ENCODE data around the gene CYP2J2.
"Not testable (repeated sequence)": the region's sequence is repeated elsewhere in the genome, so short reads cannot be mapped to it uniquely, and the experiment has no call there.

The CYP2J2 gene

GRCh38 chr1:59857679-59858354 is 68.8 kb downstream of the CYP2J2 start:
- no peak for DNase-seq

DNA sequence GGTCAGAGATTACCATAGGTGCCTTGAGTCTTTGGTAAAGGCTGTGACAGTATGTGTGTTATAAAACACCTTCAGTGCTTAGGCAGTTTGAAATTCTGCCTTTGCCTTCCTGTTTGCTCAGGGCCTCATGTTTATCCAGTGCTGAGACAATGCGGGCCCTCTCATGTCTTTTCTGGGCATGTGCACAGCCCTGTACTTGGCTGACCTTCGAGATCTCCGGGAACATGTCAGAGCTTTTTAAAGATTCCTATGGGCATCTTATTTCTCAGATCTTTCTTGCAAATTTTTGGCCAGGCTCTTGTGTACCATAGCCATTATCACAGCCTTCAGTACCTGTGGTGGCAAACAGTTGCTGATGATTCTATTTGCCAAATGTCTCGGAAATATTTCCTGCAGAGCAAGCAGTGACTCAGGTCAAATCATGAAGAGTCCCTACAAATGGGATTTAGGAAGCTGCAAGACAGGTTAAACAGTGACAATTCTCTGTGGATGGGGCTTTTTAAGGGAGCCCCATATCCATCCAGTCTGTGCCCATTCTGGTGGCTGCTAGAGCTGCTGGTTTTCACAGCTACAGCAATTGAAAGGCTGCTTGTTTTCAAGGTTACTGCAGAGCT is 69.7 kb downstream of the CYP2J2 start:
- DNase-seq = no peak

- DNase-seq = not testable (repeated sequence)
Measured at GRCh38 chr1:59855297-59855696, 71.3 kb downstream of the CYP2J2 start.

- no peak for DNase-seq
Measured at GRCh38 chr1:59852117-59852516, 74.5 kb downstream of the CYP2J2 start.

DNA sequence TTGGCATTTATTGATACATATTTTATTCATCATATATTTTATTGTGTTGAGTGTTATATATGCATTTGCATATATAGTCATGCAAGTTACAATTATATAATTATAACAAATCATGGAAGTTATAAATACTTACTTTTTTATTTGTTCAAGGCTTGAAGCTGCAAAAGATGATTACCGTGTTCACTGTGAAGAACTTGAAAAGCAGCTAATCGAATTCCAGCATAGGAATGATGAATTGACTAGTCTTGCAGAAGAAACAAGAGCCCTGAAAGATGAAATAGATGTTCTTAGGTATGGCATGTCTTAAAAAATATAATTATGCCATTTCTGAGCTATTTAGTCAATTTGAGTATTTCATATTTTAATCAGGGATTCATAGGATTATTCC is 79.7 kb downstream of the CYP2J2 start:
- no peak for DNase-seq

DNA sequence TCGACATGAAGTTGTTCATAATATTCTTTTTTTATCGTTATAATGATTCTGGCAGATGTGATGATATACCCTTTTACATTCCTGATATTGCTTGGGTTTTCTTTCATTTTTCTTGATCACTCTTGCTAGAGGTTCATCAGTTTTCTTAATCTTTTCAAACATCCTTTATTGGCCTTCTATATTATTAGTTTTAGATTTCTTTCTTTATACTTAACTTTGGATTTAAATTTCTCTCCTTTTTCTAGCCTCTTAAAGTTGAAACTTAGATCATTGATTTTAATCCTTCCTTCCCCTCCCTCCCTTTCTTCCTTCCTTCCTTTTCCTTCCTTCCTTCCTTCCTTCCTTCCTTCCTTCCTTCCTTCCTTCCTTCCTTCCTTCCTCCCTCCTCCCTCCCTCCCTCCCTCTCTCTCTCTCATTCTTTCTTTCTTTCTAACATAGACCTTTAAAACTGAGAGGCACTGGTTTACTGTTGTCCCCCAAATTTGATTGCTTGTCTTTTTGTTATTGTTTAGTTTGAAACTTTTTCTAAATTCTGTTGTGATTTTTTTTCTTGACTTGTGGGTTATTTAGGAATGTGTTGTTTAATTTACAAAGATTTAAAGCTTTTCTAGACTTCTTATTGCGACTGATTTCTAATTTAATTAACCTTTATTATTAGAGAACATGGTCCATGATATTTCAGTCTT is 80.2 kb downstream of the CYP2J2 start:
- no peak for DNase-seq

DNA sequence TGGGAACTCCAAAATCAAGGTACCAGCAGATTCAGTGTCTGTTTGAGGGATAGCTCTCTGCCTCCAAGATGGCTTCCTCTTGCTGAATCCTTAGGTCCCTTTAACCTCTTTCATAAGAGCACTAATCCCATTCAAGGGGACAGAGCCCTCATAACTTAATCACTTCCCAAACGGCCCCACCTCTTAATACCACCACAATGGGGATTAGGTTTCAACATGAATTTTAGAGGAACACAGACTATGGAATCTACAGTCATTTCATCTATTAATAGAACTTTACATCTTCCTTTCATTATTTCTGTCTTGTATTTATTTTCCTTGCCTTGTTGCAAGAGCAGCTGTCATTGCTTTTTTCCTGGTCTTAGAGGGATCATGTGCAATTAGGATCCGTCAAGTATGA is 81.5 kb downstream of the CYP2J2 start:
- no peak for DNase-seq

Measured in NCI-H1694 treated with DMSO at 0.1 percent for 48 hours (cell line).